ENCODE data around the gene ZNF440.
"Not testable (repeated sequence)": the region's sequence is repeated elsewhere in the genome, so short reads cannot be mapped to it uniquely, and the experiment has no call there.

The ZNF440 gene

DNA sequence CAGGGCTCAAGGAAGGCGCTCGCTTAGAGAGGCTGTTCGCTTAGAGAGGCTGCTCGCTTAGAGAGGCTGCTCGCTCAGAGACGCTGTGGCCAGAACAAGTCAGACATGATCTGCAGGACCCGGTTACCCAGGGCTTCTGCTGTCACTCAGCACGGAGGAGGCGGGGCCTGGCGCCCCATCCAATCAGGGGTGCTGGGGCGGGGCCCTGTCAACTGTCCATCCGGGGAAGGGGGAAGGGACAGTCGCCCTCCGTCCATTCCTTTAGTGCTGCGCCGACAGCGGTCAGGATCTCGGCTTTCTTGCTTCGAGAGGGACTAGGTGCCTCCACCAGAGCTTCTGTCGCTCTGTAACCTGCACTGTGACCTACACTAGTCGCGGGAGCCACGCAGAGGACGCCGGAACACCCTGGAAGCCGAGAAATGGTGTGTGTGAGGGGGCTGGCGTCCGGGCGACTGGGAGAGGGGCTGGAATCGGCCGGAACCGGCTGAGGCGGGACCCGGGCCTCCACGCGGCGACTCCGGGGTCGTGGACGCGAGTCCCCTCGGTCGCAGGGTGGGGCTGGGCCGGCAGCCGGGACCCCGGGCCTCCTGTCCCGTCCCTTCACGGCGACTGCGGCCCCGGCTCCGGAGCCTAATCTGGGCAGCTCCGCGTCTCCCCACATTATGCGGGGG, at the start of gene ZNF440:
Gene ZNF440, plus strand, starts transcription at position 245 of the 671 bp plus-strand sequence. Its CDS starts 175 bp downstream, at position 420.
- DNase-seq (ENCODE audit: low read depth, low spot score), result peak; percentile 89

DNA sequence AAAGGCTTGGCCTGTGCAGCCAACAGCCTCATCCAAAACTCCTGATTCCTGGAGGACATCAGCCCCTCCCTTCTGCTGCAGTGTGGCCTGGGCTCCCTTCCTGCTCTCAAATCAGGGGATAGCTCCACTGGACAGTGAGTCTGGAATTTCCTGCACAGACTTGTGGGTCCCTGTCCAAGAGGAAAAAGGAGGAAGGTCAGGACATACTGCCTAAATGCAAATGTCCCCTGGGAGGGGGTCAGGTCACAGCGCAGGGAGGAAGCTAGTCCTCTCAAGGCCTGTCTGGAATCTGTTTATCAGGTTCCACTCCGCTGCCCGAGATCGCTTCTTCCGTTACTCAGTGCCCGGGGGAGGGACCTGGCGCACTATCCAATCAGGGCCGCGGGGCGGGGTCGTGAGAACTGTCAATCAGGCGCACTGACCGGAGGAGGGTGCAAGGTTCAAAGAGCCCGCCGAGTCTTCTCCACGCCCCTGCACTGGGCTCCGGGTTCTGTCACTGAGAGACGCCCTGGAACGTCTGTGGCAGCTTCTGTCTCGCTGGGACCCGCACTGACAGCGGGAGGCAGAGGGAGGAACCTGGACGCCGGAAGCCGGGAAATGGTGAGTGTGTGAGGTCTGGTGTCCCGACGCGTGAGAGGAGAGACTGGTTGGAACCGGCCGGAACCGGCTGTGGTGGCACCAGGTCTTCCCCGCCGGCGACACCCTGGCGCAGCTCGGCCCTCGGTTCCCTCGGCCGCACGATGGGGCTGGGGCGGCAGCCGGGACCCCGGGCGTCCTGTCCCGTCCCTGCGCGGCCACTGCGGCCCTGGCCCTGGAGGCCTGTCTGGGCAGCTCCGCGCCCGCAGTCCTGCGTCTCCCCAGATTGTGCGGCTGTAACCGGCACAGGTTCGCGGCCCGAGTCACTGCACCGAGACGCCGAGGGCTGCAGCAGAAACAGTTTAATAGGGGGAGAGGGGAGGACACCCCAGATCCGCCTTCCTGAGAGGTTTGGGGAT, 47.2 kb upstream of the ZNF440 start, which contains the start of gene ZNF441:
Gene ZNF441, plus strand, starts transcription at position 404 of the 995 bp plus-strand sequence. Its CDS starts 194 bp downstream, at position 598.
- peak; percentile 75 for DNase-seq (ENCODE audit: low read depth, low spot score)

DNA sequence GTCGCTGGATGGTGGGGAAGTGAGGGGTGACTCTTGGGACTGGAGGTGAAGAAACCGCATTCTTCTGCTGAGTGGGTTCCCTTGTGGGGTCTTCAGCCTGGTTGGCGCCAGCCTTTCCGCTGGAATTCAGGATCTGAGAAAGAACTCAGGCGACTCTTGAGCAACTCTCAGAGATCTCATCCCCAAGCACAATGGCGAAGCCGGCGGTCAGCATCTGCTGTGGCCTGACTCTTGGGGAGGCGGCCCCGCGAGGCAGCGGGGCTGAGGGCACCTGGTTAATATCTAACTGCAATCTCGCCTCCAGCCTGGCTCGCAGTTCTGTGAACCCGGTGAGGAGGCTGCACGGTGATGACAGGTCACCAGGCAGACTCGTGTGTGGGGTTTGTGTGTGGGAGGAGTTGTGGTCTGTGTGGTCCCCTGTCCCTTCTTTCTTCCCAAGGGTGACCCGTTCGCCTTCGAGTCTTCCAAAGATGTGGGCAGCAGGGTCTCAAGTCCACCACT, 46.4 kb upstream of the ZNF440 start:
- DNase-seq (ENCODE audit: low read depth, low spot score), result no peak

DNA sequence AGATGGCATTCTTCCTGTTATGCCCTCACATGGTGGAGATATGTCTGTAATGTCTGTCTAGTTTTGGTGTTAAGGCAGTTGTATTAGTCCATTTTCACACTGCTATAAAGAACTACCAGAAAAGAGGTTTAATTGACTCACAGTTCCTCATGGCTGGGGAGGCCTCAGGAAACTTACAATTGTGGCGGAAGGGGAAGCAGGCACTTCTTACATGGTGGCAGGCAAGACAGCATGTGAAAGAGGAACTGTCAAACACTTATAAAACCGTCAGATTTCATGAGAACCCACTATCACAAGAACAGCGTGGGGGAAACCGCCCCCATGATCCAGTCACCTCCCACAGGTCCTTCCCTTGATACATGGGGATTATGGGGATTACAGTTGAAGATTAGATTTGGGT, 44.1 kb upstream of the ZNF440 start:
- DNase-seq (ENCODE audit: low read depth, low spot score), result no peak

DNA sequence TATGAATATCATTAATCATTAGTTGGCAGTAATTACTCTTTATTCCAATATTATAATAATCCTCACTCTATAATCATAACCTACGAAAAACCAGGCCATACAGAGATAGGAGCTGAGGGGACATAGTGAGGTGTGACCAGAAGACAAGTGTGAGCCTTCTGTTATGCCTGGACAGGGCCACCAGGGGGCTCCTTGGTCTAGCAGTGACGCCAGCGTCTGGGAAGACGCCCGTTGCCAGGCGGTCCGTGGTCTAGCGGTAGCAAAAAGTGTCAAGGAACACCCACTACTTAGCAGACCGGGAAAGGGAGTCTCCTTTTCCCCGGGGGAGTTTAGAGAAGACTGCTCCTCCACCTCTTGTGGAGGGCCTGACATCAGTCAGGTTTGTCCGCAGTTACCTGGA, 42.6 kb upstream of the ZNF440 start:
- DNase-seq (ENCODE audit: low read depth, low spot score), result not testable (repeated sequence)

DNA sequence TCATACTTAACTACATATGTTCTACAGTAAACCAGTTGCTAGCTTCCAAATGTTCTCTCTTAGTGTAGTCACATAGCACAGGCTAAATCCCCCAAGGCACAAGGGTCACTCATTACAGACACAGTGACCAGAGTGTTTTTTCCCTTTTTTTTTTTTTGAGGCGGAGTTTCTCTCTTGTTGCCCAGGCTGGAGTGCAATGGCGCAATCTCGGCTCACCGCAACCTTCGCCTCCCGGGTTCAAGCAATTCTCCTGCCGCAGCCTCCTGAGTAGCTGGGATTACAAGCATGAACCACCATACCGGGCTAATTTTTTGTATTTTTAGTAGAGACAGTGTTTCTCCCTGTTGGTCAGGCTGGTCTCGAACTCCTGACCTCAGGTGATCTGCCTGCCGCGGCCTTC, 37.4 kb upstream of the ZNF440 start:
- DNase-seq (ENCODE audit: low read depth, low spot score), result not testable (repeated sequence)

DNA sequence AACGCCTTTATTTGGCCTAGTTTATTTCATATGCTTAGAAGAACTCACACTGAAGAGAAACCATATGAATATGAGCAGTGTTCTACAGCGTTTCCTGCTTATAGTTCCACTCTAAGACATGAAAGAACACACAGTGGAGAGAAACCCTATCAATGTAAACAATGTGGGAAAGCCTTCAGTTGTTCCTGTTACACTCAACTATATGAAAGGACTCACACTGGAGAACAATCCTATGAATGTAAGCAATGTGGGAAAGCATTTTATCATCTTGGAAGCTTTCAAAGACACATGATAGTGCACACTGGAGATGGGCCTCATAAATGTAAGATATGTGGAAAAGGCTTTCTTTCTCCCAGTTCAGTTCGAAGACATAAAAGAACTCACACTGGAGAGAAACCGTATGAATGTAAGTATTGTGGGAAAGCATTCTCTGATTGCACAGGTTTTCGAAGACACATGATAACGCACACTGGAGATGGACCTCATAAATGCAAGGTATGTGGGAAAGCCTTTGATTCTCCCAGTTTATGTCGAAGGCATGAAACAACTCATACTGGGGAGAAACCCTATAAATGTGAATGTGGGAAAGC, 33.5 kb upstream of the ZNF440 start:
- DNase-seq (ENCODE audit: low read depth, low spot score), result no peak

DNA sequence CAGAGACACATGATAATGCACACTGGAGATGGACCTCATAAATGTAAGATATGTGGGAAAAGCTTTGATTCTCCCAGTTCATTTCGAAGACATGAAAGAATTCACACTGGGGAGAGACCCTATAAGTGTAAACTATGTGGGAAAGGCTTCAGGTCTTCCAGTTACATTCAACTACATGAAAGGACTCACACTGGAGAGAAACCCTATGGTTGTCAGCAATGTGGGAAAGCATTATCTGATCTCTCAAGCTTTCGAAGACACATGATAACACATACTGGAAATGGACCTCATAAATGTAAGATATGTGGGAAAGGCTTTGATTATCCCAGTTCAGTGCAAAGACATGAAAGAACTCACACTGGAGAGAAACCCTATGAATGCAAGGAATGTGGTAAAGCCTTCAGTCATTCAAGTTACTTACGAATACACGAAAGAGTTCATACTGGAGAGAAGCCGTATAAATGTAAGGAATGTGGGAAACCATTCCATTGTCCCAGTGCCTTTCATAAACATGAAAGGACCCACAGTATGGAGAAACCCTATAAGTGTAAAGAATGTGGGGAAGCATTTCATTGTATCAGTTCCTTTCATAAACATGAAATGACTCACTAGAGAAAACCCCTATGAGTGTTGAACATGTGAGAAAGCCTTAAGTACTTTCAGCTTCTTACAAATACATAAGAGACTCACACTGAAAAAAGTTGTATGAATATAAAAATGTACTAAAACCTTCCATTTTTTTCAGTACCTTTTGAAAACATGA, 32.6 kb upstream of the ZNF440 start:
- no peak for DNase-seq (ENCODE audit: low read depth, low spot score)

DNA sequence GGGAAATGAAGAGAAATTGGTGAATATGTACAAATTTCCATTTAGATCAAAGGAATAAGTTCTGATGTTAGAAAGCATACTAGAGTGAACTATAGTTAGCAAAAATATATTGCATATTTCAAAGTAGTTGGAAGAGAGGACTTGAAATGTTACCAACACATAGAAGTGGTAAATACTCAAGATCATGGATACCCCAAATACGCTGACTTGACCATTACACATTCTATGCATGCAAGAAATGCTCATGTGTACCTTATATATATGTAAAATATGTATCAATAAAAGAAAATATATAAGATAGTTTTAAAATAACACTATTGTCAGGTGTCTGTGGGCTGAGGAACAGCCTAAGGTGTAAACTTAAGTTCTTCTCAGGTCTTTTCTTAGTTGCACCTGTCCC, 30.3 kb upstream of the ZNF440 start:
- no peak for DNase-seq (ENCODE audit: low read depth, low spot score)

DNA sequence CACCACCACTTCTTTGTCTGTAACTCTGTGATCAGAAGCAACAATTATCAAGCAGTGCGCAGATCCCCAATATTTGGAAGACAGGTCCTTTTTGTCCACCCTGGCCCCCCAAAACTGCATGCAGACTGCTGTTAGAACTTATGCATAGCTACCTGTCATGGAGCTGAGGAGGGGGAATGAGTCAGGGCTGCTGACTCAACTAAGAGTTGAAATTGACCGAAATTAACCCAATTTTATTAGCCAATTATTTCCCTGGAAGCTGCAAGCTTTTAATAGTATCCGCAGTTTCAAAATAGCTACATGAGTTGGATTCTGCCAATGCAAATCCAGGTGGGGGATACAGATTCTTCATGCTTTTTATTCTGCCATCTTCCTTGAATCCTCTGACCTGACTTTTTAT, 29.7 kb upstream of the ZNF440 start:
- no peak for DNase-seq (ENCODE audit: low read depth, low spot score)

DNA sequence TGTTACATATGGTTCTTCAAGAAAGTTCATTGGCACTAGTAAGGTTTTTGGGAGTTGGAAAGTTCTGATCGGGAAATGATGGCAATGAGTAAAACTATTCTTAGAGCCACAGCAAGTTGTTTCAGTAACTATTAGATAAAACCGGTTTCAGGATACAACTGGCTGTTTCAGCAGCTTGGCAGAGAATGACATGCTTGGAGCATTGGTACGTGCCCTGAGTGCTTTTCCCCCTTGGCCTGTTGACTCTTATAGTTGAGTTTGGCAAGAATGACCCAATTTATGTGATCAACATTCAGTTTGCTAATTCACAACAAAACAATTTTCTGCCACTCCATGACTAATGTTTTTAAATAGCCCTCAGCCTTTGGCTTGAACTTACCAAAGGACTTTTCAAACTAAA, 26.5 kb upstream of the ZNF440 start:
- no peak for DNase-seq (ENCODE audit: low read depth, low spot score)

DNA sequence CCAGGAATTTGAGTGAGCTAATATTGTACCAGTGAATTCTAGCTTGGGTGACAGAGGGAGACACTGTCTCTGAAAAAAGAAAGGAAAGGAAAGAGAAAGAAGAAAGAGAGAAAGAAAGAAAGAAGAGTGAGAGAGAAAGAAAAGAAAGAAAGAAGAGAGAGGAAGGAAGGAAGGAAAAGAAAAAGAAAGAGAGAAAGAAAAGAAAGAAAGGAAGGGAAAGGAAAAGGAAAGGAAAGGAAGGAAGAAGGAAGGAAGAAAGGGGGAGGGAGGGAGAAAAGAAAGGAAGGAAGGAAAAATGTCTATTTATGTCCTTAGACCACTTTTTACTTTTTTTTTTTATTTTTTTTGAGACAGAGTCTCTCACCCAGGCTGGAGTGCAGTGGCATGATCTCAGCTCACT, 21.1 kb upstream of the ZNF440 start:
- no peak for DNase-seq (ENCODE audit: low read depth, low spot score)

DNA sequence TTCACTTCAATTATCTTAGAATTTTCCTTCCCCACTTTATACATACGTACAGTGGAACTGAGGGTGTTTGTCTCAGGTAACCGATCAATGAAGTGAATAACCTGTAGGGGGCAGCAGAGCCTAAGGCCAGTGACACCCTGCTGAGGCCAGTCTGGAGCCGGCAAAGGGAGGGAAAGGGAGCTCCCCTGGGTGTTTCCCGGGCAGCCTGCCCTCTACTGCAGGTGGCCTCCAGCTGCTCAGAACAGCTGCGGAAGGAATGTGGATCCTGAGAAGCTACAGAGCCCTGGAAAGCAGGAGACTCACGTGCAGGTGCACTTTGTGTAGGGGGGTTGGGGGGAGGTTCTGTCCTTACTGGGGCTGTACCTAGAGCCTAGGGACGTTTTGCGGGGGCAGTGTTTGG, 16.6 kb upstream of the ZNF440 start:
- DNase-seq (ENCODE audit: low read depth, low spot score), result no peak

DNA sequence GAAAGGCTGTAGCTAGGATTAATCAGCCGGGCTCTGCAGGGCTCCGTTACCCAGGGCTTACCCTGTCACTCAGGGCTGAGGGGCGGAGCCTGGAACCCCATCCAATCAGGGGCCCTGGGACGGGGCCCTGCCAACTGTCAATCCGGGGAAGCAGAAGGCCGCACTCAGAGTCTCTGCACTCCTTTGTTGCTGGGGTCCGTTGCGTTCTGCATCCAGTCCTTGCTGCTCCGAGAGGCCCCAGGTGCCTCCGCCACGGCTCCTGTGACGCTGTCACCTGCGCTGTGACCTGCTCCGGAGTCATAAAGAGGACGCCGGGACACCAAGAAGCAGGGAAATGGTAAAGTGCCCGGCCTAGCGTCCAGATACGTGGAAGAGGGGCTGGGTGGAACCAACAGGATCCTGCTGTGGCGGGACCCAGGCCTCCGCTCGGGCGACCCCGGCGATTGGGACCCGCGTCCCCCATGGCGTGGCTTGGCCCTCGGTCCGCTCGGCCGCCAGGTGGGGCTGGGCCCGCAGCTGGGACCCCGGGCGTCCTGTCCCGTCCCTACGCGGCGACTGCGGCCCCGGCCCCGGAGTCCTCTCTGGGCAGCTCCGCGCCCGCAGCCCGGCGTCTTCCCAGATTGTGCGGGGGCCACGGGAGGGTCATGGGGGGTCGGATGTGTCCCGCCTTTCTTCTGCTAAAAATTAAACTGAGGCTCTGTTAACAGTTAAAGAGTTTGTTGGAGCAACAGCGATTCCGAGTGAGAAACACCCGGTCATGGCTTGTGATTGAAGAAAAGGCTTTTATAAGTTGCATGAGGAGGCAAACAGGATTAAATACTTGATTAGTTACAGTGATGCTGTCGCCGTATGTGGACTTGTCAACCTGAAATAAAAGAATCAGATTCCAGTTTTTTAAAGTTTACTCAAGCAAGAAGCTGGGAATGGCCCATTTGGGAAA, 15.4 kb upstream of the ZNF440 start, which contains the start of gene ZNF491:
Gene ZNF491, plus strand, starts transcription at position 133 of the 940 bp plus-strand sequence. CDS start 7,431 bp downstream, outside the sequence.
- DNase-seq (ENCODE audit: low read depth, low spot score), result no peak

DNA sequence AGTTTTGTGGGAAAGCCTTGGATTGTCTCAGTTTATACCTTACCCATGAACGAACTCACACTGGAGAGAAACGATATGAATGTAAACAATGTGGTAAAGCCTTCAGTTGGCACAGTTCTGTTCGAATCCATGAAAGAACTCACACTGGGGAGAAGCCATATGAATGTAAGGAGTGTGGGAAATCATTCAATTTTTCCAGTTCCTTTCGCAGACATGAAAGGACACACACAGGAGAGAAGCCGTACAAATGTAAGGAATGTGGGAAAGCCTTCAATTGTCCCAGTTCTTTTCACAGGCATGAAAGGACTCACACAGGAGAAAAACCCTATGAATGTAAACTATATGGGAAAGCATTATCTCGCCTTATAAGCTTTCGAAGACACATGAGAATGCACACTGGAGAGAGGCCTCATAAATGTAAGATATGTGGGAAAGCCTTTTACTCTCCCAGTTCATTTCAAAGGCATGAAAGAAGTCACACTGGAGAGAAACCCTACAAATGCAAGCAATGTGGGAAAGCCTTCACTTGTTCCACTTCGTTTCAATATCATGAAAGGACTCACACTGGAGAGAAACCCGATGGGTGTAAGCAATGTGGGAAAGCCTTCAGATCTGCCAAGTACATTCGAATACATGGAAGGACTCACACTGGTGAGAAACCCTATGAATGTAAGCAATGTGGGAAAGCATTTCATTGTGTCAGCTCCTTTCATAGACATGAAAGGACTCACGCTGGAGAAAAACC, 7.5 kb upstream of the ZNF440 start:
- no peak for DNase-seq (ENCODE audit: low read depth, low spot score)

DNA sequence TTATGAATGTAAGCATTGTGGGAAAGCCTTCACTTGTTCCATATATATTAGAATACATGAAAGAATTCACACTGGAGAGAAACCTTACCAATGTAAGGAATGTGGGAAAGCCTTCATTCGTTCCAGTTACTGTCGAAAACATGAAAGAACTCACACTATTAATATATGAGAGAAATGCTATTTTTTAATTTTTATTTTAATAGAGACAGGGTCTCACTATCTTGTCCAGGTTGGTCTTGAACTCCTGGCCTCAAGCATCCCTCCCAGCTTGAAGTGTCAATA, 7.0 kb upstream of the ZNF440 start:
- DNase-seq (ENCODE audit: low read depth, low spot score), result no peak

DNA sequence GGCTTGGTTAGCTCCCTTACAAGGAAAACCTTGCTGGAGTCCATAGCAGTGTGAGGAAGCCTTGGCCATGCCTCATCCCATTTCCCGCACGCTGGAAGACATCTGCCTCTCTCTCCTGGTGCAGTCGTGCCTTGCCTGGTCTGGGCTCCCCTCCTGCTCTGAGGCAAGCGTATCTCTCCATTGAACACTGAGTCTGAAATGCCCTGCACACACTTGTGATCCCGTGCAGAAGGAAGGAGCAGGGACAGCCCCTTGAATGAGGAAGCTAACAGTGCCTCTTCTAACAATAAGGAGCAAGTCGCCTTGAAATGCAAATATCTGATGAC, 407 bp upstream of the ZNF440 start:
- DNase-seq (ENCODE audit: low read depth, low spot score), result no peak

DNA sequence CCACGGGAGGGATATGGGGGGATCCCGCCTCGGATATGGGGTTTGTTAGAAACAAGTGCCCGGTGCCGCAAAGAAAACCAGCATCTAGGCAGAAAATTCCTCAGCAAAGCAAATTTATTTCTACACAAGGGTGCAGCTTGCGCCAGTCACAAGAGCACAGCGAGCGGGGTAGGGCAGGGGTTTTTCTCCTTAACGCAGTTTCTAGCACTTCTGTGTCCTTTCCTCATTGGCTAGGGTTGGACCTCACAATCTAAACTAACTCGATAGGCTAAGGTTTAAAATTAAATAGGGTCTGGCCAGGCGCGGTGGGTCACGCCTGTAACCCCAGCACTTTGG, 595 bp downstream of the ZNF440 start:
- no peak for DNase-seq (ENCODE audit: low read depth, low spot score)

DNA sequence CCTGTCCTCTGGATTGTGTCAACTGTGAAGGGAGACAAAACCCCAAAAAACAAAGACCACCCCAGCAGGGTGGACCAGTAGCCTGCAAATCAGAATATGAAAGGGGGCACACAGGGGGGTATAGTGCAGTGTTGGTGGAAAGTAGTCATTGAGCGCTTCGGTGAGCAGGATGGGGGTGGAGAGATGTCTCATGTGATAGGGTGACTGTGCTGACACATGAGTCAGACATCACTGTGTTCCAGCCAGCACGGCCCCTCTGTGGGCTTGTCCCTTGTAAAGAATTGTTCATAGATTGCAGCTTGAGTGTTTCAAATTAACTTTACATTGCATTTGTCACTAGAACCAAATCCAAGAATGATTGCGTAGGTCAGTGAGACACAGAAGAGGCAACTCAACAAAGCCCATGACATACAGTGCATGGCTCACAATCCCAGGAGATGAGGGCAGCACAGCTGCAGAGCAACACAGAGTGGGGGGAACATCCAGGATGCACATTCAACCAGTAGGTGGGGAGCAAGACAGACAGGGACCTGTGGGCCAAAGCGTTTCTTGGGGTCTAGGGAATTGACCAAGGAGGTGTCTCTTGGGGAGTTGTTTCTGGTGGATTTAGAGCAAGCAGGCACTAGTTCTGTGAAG, 7.5 kb downstream of the ZNF440 start:
- DNase-seq (ENCODE audit: low read depth, low spot score), result no peak
